ENCODE data around the gene BCAS2.
"Not testable (repeated sequence)": the region's sequence is repeated elsewhere in the genome, so short reads cannot be mapped to it uniquely, and the experiment has no call there.

Gene BCAS2

GRCh38 chr1:114562978-114563510, 18.4 kb downstream of the BCAS2 start:
- DNase-seq; in situ Hi-C loops (cut with MboI; ENCODE audit: low pct_unique_long_range_greater_than_20kb, low sequenced_read_pairs): not testable (repeated sequence)

- in situ Hi-C loops (cut with MboI; ENCODE audit: low pct_unique_long_range_greater_than_20kb, low sequenced_read_pairs) = no loop called here
- DNase-seq = no peak
These were observed 20.1 kb downstream of the BCAS2 start for GRCh38 chr1:114561333-114561732.

DNA sequence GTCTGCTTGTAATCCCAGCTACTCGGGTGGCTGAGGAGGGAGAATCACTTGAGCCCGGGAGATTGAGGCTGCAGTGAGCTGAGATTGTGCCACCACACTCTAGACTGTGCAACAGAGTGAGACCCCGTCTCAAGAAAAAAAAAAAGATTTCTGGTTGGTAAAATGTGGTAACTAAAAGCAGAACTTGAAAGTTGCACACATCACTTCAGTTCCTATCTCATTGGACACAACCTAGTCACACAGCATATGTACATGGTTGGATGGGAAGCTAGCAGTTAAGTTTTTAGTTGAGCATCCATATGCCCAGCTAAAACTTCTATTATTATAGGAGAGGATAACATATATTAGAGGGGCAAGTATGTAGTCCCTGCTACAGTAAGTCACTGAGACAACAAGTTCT, 22.1 kb downstream of the BCAS2 start:
- DNase-seq = no peak
- in situ Hi-C loops (cut with MboI; ENCODE audit: low pct_unique_long_range_greater_than_20kb, low sequenced_read_pairs) = no loop called here

DNA sequence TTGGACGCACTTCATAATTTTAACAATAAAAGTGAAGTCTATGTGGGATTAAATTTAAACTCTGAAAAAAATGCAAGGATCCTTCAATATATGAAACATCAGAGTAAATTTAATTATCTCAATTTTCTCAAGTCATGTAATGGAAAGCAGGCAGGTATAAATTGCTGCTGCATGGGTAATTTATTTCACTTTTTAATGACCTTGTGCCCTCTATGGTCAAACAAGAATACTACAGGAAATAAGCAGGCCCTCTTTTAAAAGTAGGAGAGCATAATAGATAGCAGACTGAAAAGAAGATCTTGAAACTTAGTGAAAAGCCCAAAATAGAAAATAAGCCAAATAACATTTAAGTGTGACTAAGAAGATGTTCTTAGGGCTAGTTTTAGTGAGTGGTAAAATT, 22.9 kb downstream of the BCAS2 start:
- in situ Hi-C loops (cut with MboI; ENCODE audit: low pct_unique_long_range_greater_than_20kb, low sequenced_read_pairs) = no loop called here
- DNase-seq = no peak

- in situ Hi-C loops (cut with MboI; ENCODE audit: low pct_unique_long_range_greater_than_20kb, low sequenced_read_pairs) = no loop called here
- no peak for DNase-seq
These were observed 26.8 kb downstream of the BCAS2 start for GRCh38 chr1:114554577-114554976.

- in situ Hi-C loops (cut with MboI; ENCODE audit: low pct_unique_long_range_greater_than_20kb, low sequenced_read_pairs) = no loop called here
- no peak for DNase-seq
These were observed 29.2 kb downstream of the BCAS2 start for GRCh38 chr1:114552106-114552639.

DNA sequence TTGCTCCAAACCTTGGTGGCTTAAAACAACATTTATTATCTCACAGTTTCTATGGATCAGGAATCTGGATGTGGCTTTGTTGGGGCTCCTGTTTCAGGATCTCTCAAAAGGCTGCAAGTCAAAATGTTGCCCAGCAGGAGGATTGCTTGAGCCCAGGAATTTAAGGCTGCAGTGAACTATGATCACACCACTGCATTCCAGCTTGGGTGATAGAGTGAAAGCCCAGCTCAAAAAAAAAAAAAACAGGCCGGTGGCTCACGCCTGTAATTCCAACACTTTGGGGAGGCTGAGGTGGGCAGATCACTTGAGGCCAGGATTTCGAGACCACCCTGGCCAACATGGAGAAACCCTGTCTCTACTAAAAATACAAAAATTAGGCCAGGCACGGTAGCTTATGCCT, 30.0 kb downstream of the BCAS2 start:
- in situ Hi-C loops (cut with MboI; ENCODE audit: low pct_unique_long_range_greater_than_20kb, low sequenced_read_pairs) = no loop called here
- DNase-seq = no peak

- DNase-seq = no peak
- in situ Hi-C loops (cut with MboI; ENCODE audit: low pct_unique_long_range_greater_than_20kb, low sequenced_read_pairs) = no loop called here
These were observed 31.1 kb downstream of the BCAS2 start for GRCh38 chr1:114550336-114550735.

DNA sequence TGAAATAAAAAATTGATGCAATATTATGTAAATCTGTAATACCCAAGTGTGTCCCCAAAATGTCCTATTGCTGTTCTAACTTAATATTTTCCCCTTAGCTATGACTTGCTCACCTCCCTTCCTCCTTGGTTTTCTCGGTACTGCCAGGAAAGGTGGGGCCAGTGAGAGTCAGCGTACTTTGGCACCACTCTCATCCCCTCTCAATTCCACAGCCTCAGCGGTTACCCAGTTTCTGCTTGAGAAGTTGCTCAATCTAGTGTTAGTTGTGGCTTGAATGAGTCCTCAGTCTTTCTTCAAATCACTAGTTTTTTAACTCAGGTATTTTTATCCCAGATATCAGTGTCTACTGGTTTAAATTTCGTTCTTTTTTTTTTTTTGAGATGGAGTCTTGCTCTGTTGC, 32.3 kb downstream of the BCAS2 start:
- in situ Hi-C loops (cut with MboI; ENCODE audit: low pct_unique_long_range_greater_than_20kb, low sequenced_read_pairs) = no loop called here
- DNase-seq = no peak

DNA sequence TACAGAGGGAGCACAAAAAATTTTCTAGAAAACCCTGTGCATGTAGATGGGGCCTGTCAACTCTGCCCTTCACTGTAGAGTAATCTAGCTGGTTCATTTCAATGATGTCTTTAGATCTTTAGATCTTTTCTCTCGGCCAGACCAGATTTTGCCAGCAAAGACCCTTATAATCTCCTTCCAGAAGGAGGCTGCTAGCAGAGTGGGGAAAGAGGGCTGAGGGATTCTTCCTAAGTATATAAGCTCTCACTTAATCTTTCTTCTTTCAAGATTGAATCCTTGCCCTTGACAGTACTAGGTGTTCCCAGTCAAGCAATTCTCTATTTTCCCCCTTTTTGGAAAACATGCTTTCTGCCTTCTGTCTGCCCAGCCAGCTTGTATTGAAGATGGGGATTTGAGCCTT, 34.3 kb downstream of the BCAS2 start:
- in situ Hi-C loops (cut with MboI; ENCODE audit: low pct_unique_long_range_greater_than_20kb, low sequenced_read_pairs) = no loop called here

DNA sequence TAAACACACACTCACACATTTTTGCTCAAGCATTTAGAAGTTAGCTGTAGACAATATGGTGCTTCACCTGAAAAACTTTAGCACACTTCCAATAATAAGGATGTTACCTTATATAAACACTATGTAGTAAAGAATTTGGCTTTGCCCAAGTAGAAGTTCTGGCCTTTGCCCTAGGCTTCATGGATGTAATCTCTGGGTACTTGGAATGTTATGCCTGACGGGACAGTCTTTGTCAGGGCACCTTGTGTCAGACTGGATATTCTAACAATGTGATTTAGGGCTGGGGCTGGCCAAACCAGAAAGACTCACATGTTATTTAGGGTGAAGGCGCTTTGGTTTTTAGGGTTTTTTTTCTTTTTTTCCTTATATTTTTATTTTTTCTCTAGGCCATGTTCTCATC, 35.6 kb downstream of the BCAS2 start:
- in situ Hi-C loops (cut with MboI; ENCODE audit: low pct_unique_long_range_greater_than_20kb, low sequenced_read_pairs) = no loop called here
- no peak for DNase-seq

More for the DNA sequence above, 34.3 kb downstream of the BCAS2 start:
- no peak for DNase-seq

- no peak for DNase-seq
- in situ Hi-C loops (cut with MboI; ENCODE audit: low pct_unique_long_range_greater_than_20kb, low sequenced_read_pairs) = no loop called here
These were observed 36.1 kb downstream of the BCAS2 start for GRCh38 chr1:114545315-114545714.

DNA sequence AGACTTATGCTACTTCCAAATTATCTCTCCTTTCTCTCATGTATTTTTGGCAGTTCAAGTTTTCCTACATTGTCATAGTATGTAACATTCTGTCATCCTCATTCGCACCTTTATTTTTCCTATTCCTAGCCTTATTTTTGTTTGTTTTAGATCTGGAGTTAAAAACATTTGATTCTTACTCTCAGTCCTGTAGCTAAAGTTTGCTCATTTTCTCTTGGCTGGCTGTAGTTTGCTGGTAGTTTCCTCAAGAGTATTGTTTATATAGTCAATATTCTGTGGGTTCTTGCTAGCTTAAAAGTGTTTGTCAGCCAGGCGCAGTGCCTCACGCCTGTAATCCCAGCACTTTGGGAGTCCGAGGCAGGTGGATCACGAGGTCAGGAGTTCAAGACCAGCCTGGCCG, 40.6 kb downstream of the BCAS2 start:
- no peak for DNase-seq
- in situ Hi-C loops (cut with MboI; ENCODE audit: low pct_unique_long_range_greater_than_20kb, low sequenced_read_pairs) = no loop called here

DNA sequence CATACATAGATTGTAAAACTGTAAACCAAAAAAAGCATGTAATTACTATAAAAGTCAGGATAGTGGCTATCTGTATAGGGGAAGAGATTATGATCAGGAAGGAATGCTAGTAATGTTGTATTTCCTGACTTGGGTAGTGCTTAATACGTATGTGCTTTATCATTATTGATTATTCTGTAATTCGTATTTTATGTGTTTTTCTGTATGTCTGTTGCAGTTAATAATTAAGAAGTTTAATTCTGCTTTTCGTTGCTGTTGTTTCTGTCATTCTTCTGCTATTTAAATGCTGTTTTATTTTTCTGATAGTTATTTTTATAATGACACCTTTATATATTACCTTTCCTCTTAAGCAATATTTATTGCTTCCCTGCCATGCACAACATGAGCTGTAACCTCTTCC, 41.1 kb downstream of the BCAS2 start:
- DNase-seq = no peak
- in situ Hi-C loops (cut with MboI; ENCODE audit: low pct_unique_long_range_greater_than_20kb, low sequenced_read_pairs) = no loop called here

GRCh38 chr1:114536043-114536442, 45.4 kb downstream of the BCAS2 start:
- no peak for DNase-seq
- in situ Hi-C loops (cut with MboI; ENCODE audit: low pct_unique_long_range_greater_than_20kb, low sequenced_read_pairs) = no loop called here

DNA sequence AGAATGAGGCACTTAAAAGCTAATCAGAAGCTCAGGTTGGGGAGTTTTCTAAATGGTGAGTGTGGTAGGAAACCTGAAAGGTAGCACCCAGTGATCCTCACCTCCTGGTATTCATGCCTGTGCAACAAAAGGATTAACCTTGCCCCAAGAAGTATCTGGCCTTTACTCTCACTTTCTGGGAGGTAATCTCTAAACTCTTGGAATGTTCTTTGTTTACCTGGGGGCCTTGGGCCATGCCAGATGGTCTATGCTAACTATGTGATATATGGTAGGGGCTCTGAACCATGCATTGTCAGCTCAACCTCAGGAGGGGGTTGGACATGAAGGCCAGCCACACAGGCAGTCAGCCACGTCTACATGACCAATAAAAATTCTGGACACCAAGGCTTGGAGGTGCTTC, 46.0 kb downstream of the BCAS2 start:
- in situ Hi-C loops (cut with MboI; ENCODE audit: low pct_unique_long_range_greater_than_20kb, low sequenced_read_pairs) = no loop called here

GRCh38 chr1:114531094-114531493, 50.3 kb downstream of the BCAS2 start:
- no peak for DNase-seq
- in situ Hi-C loops (cut with MboI; ENCODE audit: low pct_unique_long_range_greater_than_20kb, low sequenced_read_pairs) = no loop called here

More for the DNA sequence above, 46.0 kb downstream of the BCAS2 start:
- no peak for DNase-seq

DNA sequence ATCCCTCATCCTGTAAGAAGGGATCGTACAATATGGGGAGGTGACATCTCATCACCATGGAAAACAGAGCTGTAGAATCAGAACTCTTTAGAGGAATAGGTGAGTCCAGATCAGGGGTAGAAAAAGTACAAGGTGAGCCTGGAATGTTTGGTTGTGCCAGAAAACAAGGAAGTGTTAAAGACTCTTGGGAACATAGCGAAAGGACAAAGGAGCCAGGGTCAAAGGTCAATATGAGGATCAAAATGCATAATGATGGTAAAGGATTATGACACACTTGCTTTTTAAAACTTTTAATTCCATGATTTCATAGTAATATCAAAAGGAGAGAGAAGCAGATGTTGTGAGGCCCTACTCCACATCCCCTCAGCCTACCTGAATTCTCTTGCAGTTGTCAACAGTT, 51.2 kb downstream of the BCAS2 start:
- in situ Hi-C loops (cut with MboI; ENCODE audit: low pct_unique_long_range_greater_than_20kb, low sequenced_read_pairs) = no loop called here
- DNase-seq = no peak

- in situ Hi-C loops (cut with MboI; ENCODE audit: low pct_unique_long_range_greater_than_20kb, low sequenced_read_pairs) = no loop called here
- no peak for DNase-seq
These were observed 56.5 kb downstream of the BCAS2 start for GRCh38 chr1:114524944-114525343.

GRCh38 chr1:114522264-114522575, 59.2 kb downstream of the BCAS2 start:
- in situ Hi-C loops (cut with MboI; ENCODE audit: low pct_unique_long_range_greater_than_20kb, low sequenced_read_pairs) = no loop called here

GRCh38 chr1:114521396-114522263, 59.8 kb downstream of the BCAS2 start:
- in situ Hi-C loops (cut with MboI; ENCODE audit: low pct_unique_long_range_greater_than_20kb, low sequenced_read_pairs) = no loop called here
- no peak for DNase-seq

More at GRCh38 chr1:114522264-114522575, 59.2 kb downstream of the BCAS2 start:
- DNase-seq = no peak
